Panc1 (cell line): ENCODE measurements around the gene POU5F2. TPM values are rescaled to one million over a fixed set of nuclear protein-coding genes. Genes with fewer than 3 reads are reported as not detected.

Experiments
- ATAC-seq: fragments of 200-7000 bp; cut with Tn5 transposase; 2 replicates; pipeline ENCODE4 v1.9.1; 2020; ENCODE audit warnings: mild to moderate bottlenecking, moderate library complexity
- BruUV-seq: library from RNA; stranded (reverse); fragments of 400-500 nt; replicated peaks from 2 replicates; lab custom pipeline; 2021; lab: Mats Ljungman, UMichigan
- CTCF ChIA-PET: fragments of 300-600 bp; sonication (Branson Sonifier 250); formaldehyde crosslinking; loops from one replicate; lab custom pipeline; 2022; ENCODE audit warnings: antibody characterized with exemption; lab: Charles Lee
- POLR2A ChIA-PET: fragments of 300-600 bp; sonication (Branson Sonifier 250); formaldehyde crosslinking; loops from one replicate; lab custom pipeline; 2022; ENCODE audit warnings: antibody characterized with exemption; lab: Charles Lee
- DNase-seq: peaks from one replicate; pipeline ENCODE4 v3.0.0-alpha.2; 2010; ENCODE audit warnings: low read depth, low spot score
- H3K27ac ChIP-seq: 2 replicates; pipeline ENCODE4 v1.5.1; 2011; ENCODE audit warnings: mild to moderate bottlenecking, low read length, inconsistent platforms
- H3K27me3 ChIP-seq: fragments of 200-500 bp; sonication (Bioruptor generic); 2 replicates; pipeline ENCODE4 v1.6.0; 2014; ENCODE audit warnings: low read length, inconsistent platforms; ENCODE audit not compliant: control insufficient read depth, insufficient read depth
- H3K36me3 ChIP-seq: fragments of 200-500 bp; sonication (Bioruptor generic); 2 replicates; pipeline ENCODE4 v1.5.1; 2014; ENCODE audit warnings: inconsistent platforms, mild to moderate bottlenecking, low read length, moderate library complexity; ENCODE audit not compliant: control insufficient read depth, insufficient read depth
- H3K4me1 ChIP-seq: 2 replicates; pipeline ENCODE4 v1.5.1; 2011; ENCODE audit warnings: inconsistent platforms, mild to moderate bottlenecking, low read length, moderate library complexity; ENCODE audit not compliant: control insufficient read depth, insufficient read depth
- H3K4me3 ChIP-seq, 2 experiments: 2 replicates each; pipeline ENCODE4 v1.5.1; 2011 to 2012; ENCODE audit warnings: low read depth in 2 of 2, low read length in 2 of 2, mild to moderate bottlenecking in 2 of 2, inconsistent platforms in 1 of 2, moderate library complexity in 1 of 2
- H3K9me3 ChIP-seq: fragments of 200-500 bp; sonication (Bioruptor generic); 2 replicates; pipeline ENCODE4 v1.5.1; 2014; ENCODE audit warnings: low read depth, mild to moderate bottlenecking, inconsistent platforms, low read length, moderate library complexity; ENCODE audit not compliant: control insufficient read depth, insufficient read depth
- CTCF ChIP-seq: fragments of 450-650 bp; IDR thresholded peaks from 2 replicates; pipeline ENCODE4 v1.5.1; 2017; ENCODE audit warnings: mild to moderate bottlenecking
- POLR2AphosphoS5 ChIP-seq: IDR thresholded peaks from 2 replicates; pipeline ENCODE4 v1.6.1; 2012; ENCODE audit warnings: mild to moderate bottlenecking, low read depth, low read length, moderate library complexity
- REST ChIP-seq, 2 experiments: IDR thresholded peaks; 2 replicates each; pipeline ENCODE4 v1.6.1; 2011 to 2012; ENCODE audit warnings: low read depth in 2 of 2, control low read depth in 1 of 2, low read length in 1 of 2, mild to moderate bottlenecking in 1 of 2, moderate library complexity in 1 of 2; ENCODE audit not compliant: insufficient read depth in 1 of 2
- SIN3A ChIP-seq: IDR thresholded peaks from 2 replicates; pipeline ENCODE4 v1.6.1; 2012; ENCODE audit warnings: low read depth, mild to moderate bottlenecking, low read length, moderate library complexity, borderline replicate concordance; ENCODE audit not compliant: insufficient read depth
- TCF7L2 ChIP-seq: IDR thresholded peaks from 2 replicates; pipeline ENCODE4 v1.6.1; 2011; ENCODE audit warnings: mild to moderate bottlenecking, low read depth, low read length, inconsistent platforms
- in situ Hi-C: cut with HindIII; loops from 2 replicates; pipeline ENCODE4 v1.10.0; 2016; ENCODE audit warnings: low sequenced_read_pairs, low pct_unique_long_range_greater_than_20kb
- intact Hi-C: fragments of 100-400 bp; cut with micrococcal nuclease; formaldehyde crosslinking; loops from one replicate; pipeline ENCODE4 v1.10.0; 2022; ENCODE audit not compliant: unreplicated experiment
- total RNA-seq: library from RNA; stranded (reverse); gene quantifications from one replicate; pipeline ENCODE4 v1.2.1, GENCODE V29; 2021; ENCODE audit not compliant: unreplicated experiment

Gene POU5F2
- total RNA-seq, 1 experiment from 2014 or later = 0.39 TPM

DNA sequence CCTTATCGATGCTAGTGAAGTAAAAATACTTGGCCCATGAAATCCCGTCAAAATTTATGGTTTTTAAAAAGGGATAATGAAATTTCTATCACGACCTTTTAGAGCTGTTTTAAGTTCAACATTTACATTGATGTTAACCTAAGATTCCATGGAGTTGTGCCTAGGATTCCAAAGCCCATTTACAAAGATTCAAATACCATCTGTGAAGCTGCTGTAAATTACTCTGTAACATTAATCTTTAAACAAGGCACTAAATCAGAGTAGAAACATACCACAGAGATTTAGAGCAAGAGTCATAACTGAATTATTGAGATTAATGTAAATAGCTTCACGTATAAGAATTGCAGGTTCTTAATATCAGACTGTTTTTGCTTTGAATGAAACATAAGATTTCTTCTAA, 17.7 kb downstream of the POU5F2 start:
- in situ Hi-C loops = no loop called here
- no peak for TF ChIP-seq POLR2AphosphoS5
- TF ChIP-seq REST (IDR thresholded peaks at IDR 0.05; ENCODE audit: insufficient read depth in 1 of 2, low read depth in 2 of 2, low read length in 1 of 2) = no peak
- ChIA-PET POLR2A (no interaction called here), CTCF (no interaction called here)
- H3K27ac ChIP-seq = no peak overlapping the region
- H3K4me1 ChIP-seq = no peaks in the 10 kb centered on the region
- H3K36me3 ChIP-seq = no peaks in the 10 kb centered on the region
- H3K9me3 ChIP-seq = no peaks in the 10 kb centered on the region
- DNase-seq (no peak), ATAC-seq (no peak)
- BruUV-seq = no TSS peak
- intact Hi-C loops = no loop called here
- no peaks in the 10 kb centered on the region for H3K27me3 ChIP-seq
- no peak overlapping the region for H3K4me3 ChIP-seq

DNA sequence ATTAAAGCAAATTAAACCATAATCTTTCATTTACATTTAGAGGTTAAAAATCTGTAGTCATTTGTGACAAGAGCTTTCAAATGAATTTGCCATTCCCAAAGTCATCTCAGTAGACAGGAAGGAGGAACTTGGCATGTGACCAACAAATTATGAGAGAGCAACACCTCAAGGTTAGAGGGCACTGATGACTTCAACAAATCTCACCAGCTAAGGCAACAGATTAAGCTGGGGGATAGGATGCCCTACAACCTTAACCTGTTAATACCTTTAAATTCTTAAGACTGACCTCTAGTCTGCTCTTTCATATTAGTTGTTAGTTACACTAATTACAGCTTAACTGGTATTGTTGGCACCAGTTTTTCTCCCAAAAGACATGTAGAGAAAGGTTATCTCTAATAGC, 18.4 kb downstream of the POU5F2 start:
- no peak for ATAC-seq
- Histone ChIP-seq H3K36me3 (no peaks in the 10 kb centered on the region), H3K9me3 (no peaks in the 10 kb centered on the region), H3K4me3 (no peak overlapping the region), H3K27ac (no peak overlapping the region), H3K27me3 (no peaks in the 10 kb centered on the region), H3K4me1 (no peaks in the 10 kb centered on the region)
- intact Hi-C loops (no loop called here), in situ Hi-C loops (no loop called here)
- DNase-seq = no peak
- POLR2A ChIA-PET = no interaction called here
- BruUV-seq = no TSS peak
- TF ChIP-seq TCF7L2 = no peak
- TF ChIP-seq CTCF = no peak
- TF ChIP-seq REST (IDR thresholded peaks at IDR 0.05; ENCODE audit: insufficient read depth in 1 of 2, low read depth in 2 of 2, low read length in 1 of 2) = no peak
- TF ChIP-seq SIN3A = no peak
- TF ChIP-seq POLR2AphosphoS5 = no peak
- CTCF ChIA-PET = no interaction called here
